ACHN (cell line): ENCODE results near the gene MEGF10.
"Not testable (repeated sequence)": the region's sequence is repeated elsewhere in the genome, so short reads cannot be mapped to it uniquely, and the experiment has no call there.

ENCODE experiments used
- DNase-seq: peaks from one replicate; pipeline ENCODE4 v3.0.0-alpha.2; 2015
- in situ Hi-C: cut with HindIII; loops from 2 replicates; pipeline ENCODE4 v1.10.0; 2017; ENCODE audit warnings: low sequenced_read_pairs, low pct_ligation_motif_present, low pct_unique_long_range_greater_than_20kb

Gene MEGF10

DNA sequence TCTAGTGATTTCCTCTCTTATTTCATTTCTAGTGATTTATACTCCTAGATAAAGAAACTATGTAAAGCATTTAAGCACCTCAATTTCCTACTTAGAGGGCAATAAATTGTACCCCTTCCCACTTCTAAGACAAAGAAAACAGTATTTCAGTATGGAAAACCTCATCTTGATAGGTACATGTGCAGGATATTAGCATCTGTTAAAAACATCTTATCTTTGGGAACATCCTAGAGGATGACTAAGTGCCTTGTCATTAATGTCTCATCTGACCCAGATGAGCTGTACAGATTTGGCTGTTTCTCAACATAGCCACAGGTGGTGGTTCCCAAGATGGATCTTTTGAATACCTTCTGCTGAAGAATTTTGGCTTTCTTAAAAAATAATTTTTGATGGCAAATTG is 5.7 kb downstream of the MEGF10 start:
- in situ Hi-C loops: no loop called here
- no peak for DNase-seq

- in situ Hi-C loops, DNase-seq: not testable (repeated sequence)
Measured at GRCh38 chr5:127296894-127297293, 6.3 kb downstream of the MEGF10 start.

- DNase-seq: no peak
- in situ Hi-C loops: no loop called here
Measured at GRCh38 chr5:127297348-127298035, 6.9 kb downstream of the MEGF10 start.

DNA sequence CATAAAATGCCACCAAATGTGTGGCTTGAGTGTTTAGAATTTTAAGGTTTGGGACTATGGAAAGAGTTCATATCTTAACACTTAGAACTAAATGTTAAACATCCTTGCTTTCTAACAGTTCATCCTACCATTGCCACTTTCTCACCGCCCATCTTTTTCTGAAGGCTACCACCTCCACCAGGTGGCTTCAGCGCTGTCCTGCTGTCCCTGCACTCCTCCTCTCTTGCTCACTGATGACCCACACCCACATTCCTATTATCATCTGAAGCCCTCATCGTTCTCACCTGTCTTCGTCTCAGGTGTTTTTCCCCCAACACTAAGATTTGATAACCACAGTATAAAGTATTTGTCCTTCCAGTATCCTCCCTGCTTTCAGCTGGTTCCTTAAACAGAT is 7.4 kb downstream of the MEGF10 start:
- no peak for DNase-seq
- in situ Hi-C loops: no loop called here

DNA sequence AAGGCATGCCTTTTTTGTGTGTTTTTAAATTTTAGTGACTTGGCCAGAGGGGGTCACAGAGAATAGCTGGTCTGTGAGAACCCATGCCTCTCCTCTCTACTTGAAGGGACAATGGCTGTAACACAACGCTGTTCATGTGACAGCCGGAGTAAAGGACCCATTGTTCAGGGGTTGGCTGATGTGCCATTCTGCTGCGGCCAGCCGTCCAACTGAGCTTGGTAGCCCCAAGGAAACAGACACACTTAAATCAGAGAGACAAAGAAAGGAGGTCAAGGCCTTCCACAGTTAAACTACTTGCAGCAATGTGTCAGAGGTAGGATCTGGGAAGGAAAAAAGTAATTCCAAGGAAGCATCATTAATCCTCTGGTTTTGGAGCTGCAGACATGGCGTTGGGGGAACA is 8.1 kb downstream of the MEGF10 start:
- no peak for DNase-seq
- in situ Hi-C loops: no loop called here

DNA sequence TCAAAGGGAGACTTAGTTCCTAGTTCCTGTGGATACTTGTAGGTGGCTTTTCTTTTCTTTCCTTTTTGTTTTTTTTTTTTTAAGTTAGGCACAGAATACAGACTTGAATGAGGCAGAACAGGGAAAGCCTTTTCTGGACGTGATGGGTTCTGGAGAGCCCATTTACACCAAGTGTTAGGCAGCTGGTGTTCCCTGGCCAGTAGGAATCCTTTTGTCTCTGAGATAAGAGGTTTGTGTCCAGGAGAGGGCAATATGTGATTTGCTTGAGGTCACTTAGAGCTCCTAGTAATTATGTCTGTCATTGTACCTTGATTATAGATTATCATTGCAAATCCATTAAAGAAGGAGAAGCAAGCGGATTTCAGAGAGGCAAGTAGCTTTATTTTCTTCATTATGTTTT is 9.1 kb downstream of the MEGF10 start:
- in situ Hi-C loops: no loop called here
- no peak for DNase-seq

DNA sequence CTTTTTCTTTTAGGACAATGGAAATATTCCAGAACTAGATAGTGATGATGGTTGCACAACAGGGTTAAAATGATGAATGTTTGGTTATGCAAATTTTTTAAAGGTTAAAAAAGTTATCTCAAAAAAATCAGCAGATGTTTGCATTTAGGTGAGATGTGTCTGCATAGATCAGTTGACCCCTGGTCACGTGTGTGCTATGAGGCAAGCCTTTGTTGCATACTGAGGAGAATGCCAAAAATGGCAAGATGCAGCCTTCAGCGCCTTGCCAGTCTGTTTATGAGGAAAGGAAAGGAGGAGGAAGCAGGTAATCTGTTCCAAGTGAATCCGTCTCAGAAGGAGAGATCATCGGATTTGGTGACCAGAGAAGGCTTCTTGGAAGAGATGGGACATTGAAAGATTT is 11.9 kb downstream of the MEGF10 start:
- no peak for DNase-seq
- in situ Hi-C loops: no loop called here

- DNase-seq: no peak
- in situ Hi-C loops: no loop called here
Measured at GRCh38 chr5:127303404-127303803, 12.8 kb downstream of the MEGF10 start.

- in situ Hi-C loops: no loop called here
- no peak for DNase-seq
Measured at GRCh38 chr5:127305493-127305892, 14.9 kb downstream of the MEGF10 start.

- in situ Hi-C loops: no loop called here
- DNase-seq: no peak
Measured at GRCh38 chr5:127306036-127306435, 15.4 kb downstream of the MEGF10 start.

GRCh38 chr5:127306647-127307046 is 16.1 kb downstream of the MEGF10 start:
- no peak for DNase-seq

GRCh38 chr5:127307868-127308267 is 17.3 kb downstream of the MEGF10 start:
- in situ Hi-C loops: no loop called here
- no peak for DNase-seq

More at GRCh38 chr5:127306647-127307046, 16.1 kb downstream of the MEGF10 start:
- in situ Hi-C loops: no loop called here

DNA sequence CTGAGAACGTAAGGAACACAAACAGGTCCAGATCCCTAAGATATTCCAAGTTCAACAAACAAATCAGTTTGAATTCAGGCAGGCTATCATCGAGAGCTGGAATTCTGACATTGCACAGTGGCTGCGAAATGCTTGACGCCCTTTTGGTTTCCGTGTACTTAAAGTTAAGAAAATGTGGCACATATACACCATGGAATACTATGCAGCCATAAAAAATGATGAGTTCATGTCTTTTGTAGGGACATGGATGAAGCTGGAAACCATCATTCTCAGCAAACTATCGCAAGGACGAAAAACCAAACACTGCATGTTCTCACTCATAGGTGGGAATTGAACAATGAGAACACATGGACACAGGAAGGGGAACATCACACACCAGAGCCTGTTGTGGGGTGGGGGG is 17.7 kb downstream of the MEGF10 start:
- in situ Hi-C loops, DNase-seq: not testable (repeated sequence)

DNA sequence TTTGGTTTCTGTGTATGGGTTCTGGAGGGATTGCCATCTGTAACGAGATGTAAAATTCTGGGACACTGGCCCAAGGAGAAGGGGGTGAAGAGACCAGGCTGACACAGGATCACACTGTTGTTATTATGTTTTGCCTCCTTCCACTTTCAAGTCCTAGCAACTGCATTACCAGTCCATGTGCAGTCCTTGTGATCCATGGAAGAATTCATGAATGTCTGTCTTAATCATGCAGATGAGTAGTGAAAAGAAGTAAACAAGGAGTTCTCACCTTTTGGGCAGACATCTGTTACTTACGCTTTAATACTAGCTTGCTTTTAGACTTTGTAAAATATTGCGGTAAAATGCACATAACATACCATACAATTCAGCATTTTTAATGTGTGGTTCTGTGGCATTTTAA is 18.3 kb downstream of the MEGF10 start:
- in situ Hi-C loops: no loop called here
- no peak for DNase-seq

- in situ Hi-C loops: no loop called here
- no peak for DNase-seq
Measured at GRCh38 chr5:127311349-127311748, 20.8 kb downstream of the MEGF10 start.

GRCh38 chr5:127311781-127312525 is 21.4 kb downstream of the MEGF10 start:
- DNase-seq: no peak

DNA sequence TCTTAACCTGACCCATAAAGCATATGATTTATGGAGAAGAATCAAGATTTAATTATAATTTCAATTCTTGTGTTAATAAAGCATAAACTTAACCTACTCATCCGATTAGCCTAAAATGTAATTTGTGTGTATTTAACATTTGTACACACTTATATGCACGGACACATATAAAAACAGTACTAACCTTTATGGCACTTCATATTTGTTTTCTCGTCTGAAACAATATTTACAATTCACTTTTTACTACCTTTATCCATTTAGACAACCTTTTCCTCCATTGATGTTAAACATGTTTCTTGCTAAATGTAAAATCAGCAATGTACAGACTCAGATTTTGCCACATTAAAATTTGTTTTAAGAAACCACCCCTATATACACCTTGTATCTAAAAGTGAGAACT is 22.8 kb downstream of the MEGF10 start:
- in situ Hi-C loops: no loop called here
- no peak for DNase-seq

More at GRCh38 chr5:127311781-127312525, 21.4 kb downstream of the MEGF10 start:
- in situ Hi-C loops: no loop called here

GRCh38 chr5:127313847-127314473 is 23.4 kb downstream of the MEGF10 start:
- DNase-seq: peak; percentile 50
- in situ Hi-C loops: no loop called here

DNA sequence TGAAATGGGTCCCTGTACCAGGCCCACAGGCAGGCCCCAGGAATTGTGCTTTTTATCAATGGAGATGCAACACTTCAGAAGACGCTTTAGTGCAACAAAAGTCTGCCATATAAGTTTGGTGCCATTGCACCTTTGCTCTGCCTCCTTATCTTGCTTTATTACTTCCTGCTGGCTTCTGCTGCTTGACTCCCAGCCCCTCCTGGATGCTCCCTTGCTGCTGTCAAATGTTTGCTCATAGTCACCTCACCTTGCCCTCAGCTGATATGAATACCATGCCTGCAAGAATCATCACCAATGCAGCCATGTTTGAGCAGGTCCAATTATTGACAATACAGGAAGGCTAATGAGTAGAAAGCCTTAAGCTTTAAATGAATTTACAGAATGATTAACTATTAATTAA is 25.4 kb downstream of the MEGF10 start:
- in situ Hi-C loops: no loop called here

GRCh38 chr5:127317385-127317784 is 26.8 kb downstream of the MEGF10 start:
- in situ Hi-C loops, DNase-seq: not testable (repeated sequence)

More for the DNA sequence above, 25.4 kb downstream of the MEGF10 start:
- no peak for DNase-seq
